Neural progenitor cell (in vitro differentiated cells): ENCODE results near the gene THSD4. TPM values are rescaled to one million over a fixed set of nuclear protein-coding genes. Genes with fewer than 3 reads are reported as not detected.

ENCODE experiments used
- DNase-seq: peaks from one replicate; pipeline ENCODE4 v3.0.0-alpha.2; 2016; ENCODE audit warnings: low spot score
- H2AFZ ChIP-seq: fragments of 200-600 bp; sonication (generic); replicated peaks from 2 replicates; pipeline ENCODE4 v1.6.1; 2016; ENCODE audit warnings: antibody characterized with exemption
- H3F3A ChIP-seq: fragments of 200-600 bp; sonication (generic); 2 replicates; pipeline ENCODE4 v1.6.1; 2016; ENCODE audit warnings: antibody characterized with exemption, low read depth
- H3K27ac ChIP-seq: fragments of 200-600 bp; sonication (generic); 2 replicates; pipeline ENCODE4 v1.5.1; 2016; ENCODE audit warnings: mild to moderate bottlenecking
- H3K27me3 ChIP-seq: fragments of 200-600 bp; sonication (generic); 2 replicates; pipeline ENCODE4 v1.6.1; 2016; ENCODE audit warnings: mild to moderate bottlenecking, moderate library complexity
- H3K36me3 ChIP-seq: fragments of 200-600 bp; sonication (generic); 2 replicates; pipeline ENCODE4 v1.5.1; 2016
- H3K4me1 ChIP-seq: fragments of 200-600 bp; sonication (generic); 2 replicates; pipeline ENCODE4 v1.6.1; 2016; ENCODE audit warnings: mixed run types
- H3K4me2 ChIP-seq: fragments of 200-600 bp; sonication (generic); 2 replicates; pipeline ENCODE4 v1.6.1; 2016
- H3K4me3 ChIP-seq: fragments of 200-600 bp; sonication (generic); 2 replicates; pipeline ENCODE4 v1.5.1; 2016
- H3K79me2 ChIP-seq: fragments of 200-600 bp; sonication (generic); 2 replicates; pipeline ENCODE4 v1.6.1; 2016; ENCODE audit warnings: low read depth
- H3K9ac ChIP-seq: fragments of 200-600 bp; sonication (generic); 2 replicates; pipeline ENCODE4 v1.6.1; 2016
- H3K9me3 ChIP-seq: fragments of 200-600 bp; sonication (generic); 2 replicates; pipeline ENCODE4 v1.5.1; 2016; ENCODE audit warnings: low read depth
- H4K20me1 ChIP-seq: fragments of 200-600 bp; sonication (generic); 2 replicates; pipeline ENCODE4 v1.6.1; 2016; ENCODE audit warnings: low read depth
- H3K27ac Mint-ChIP-seq: 3 replicates; pipeline ENCODE4 v1.8.0; 2021; ENCODE audit warnings: mixed read lengths
- H3K27me3 Mint-ChIP-seq: 2 replicates; pipeline ENCODE4 v1.8.0; 2022; ENCODE audit warnings: low read depth, mild to moderate bottlenecking, inconsistent platforms, moderate library complexity, mixed read lengths; ENCODE audit not compliant: insufficient read depth
- H3K36me3 Mint-ChIP-seq: 3 replicates; pipeline ENCODE4 v1.8.0; 2021; ENCODE audit warnings: mixed read lengths
- H3K4me1 Mint-ChIP-seq: 3 replicates; pipeline ENCODE4 v1.8.0; 2021; ENCODE audit warnings: mixed read lengths
- H3K4me3 Mint-ChIP-seq: 3 replicates; pipeline ENCODE4 v1.8.0; 2021; ENCODE audit warnings: mild to moderate bottlenecking, moderate library complexity, mixed read lengths
- H3K9me3 Mint-ChIP-seq: 3 replicates; pipeline ENCODE4 v1.8.0; 2020; ENCODE audit warnings: mixed read lengths
- EZH2 ChIP-seq: fragments of 200-600 bp; sonication (generic); IDR thresholded peaks from 2 replicates; pipeline ENCODE4 v1.6.1; 2017; ENCODE audit warnings: antibody characterized with exemption, mild to moderate bottlenecking, moderate library complexity
- EZH2phosphoT487 ChIP-seq: fragments of 200-600 bp; sonication (generic); IDR thresholded peaks from 2 replicates; pipeline ENCODE4 v1.6.1; 2017; ENCODE audit warnings: antibody characterized with exemption
- total RNA-seq: library from RNA; depleted of rRNA; stranded (reverse); fragments of >200 nt; gene quantifications from 2 replicates; pipeline ENCODE4 v1.2.3, GENCODE V29; 2015; ENCODE audit warnings: low replicate concordance
- TF ChIP-seq, protein P1 (sequence below): fragments of 200-600 bp; sonication (generic); IDR thresholded peaks from 2 replicates; pipeline ENCODE4 v1.5.1; 2017; ENCODE audit warnings: antibody characterized with exemption, mild to moderate bottlenecking

Gene THSD4
- total RNA-seq, 1 donor from 2014 or later = 2.4 TPM

GRCh38 chr15:71630475-71630809 is 515.2 kb downstream of the THSD4 start:
- H3K4me2 ChIP-seq = no peak overlapping the region
- no peak overlapping the region for H3K4me3 ChIP-seq
- no peaks in the 10 kb centered on the region for H3F3A ChIP-seq
- H3K9me3 Mint-ChIP-seq = no peaks in the 10 kb centered on the region
- H3K36me3 ChIP-seq = no peaks in the 10 kb centered on the region
- no peaks in the 10 kb centered on the region for H4K20me1 ChIP-seq
- H3K4me3 Mint-ChIP-seq = no peak overlapping the region
- H3K36me3 Mint-ChIP-seq = no peaks in the 10 kb centered on the region
- no peaks in the 10 kb centered on the region for H3K9me3 ChIP-seq
- H3K79me2 ChIP-seq = no peaks in the 10 kb centered on the region
- H3K27me3 Mint-ChIP-seq = no peaks in the 10 kb centered on the region
- H2AFZ ChIP-seq = no peak overlapping the region
- peak overlapping the region; percentile 34 for H3K27ac Mint-ChIP-seq
- no peak overlapping the region for H3K27ac ChIP-seq
- H3K4me1 Mint-ChIP-seq = peaks cover 42% of the 10 kb centered on the region
- peaks cover 11% of the 10 kb centered on the region for H3K4me1 ChIP-seq
- no peak for DNase-seq
- H3K9ac ChIP-seq = no peak overlapping the region
- peaks cover 14% of the 10 kb centered on the region for H3K27me3 ChIP-seq
- TF ChIP-seq EZH2 (no peak), EZH2phosphoT487 (no peak)
- TF ChIP-seq, protein P1, sequence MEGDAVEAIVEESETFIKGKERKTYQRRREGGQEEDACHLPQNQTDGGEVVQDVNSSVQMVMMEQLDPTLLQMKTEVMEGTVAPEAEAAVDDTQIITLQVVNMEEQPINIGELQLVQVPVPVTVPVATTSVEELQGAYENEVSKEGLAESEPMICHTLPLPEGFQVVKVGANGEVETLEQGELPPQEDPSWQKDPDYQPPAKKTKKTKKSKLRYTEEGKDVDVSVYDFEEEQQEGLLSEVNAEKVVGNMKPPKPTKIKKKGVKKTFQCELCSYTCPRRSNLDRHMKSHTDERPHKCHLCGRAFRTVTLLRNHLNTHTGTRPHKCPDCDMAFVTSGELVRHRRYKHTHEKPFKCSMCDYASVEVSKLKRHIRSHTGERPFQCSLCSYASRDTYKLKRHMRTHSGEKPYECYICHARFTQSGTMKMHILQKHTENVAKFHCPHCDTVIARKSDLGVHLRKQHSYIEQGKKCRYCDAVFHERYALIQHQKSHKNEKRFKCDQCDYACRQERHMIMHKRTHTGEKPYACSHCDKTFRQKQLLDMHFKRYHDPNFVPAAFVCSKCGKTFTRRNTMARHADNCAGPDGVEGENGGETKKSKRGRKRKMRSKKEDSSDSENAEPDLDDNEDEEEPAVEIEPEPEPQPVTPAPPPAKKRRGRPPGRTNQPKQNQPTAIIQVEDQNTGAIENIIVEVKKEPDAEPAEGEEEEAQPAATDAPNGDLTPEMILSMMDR = no peak

DNA sequence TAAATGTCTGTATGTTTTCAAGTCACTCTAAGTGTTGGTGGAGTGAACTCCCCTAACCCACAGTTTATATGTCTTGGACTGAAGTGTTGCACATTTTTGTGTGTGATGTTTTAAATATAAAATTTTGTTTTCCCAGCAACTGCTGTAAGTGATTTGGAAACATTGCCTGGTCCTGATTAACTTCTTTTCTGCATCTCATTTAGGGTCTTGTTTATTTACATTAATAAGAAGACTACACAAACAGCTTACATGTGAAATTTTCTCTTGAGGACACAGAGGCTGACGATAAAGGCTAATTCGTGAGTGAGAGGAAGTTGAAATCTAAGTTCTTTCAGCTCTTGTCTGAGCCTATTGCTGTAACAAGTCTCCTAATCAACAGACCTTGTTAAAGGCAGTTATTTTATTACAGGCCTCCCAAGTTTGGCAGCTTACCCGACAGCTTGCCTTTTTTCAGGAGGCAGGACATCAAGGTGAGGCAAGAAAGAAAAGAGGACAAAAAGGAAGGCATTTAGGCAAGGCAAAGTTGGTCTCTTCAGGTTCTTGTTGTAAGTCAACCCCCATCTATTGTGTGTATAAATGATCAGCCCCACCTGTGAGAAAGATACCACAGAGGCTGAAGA is 517.4 kb downstream of the THSD4 start:
- no peaks in the 10 kb centered on the region for H3K36me3 ChIP-seq
- H3K4me3 Mint-ChIP-seq = no peak overlapping the region
- H3F3A ChIP-seq = no peaks in the 10 kb centered on the region
- DNase-seq = no peak
- H3K9me3 ChIP-seq = no peaks in the 10 kb centered on the region
- no peak overlapping the region for H2AFZ ChIP-seq
- no peak overlapping the region for H3K27ac Mint-ChIP-seq
- peaks cover 14% of the 10 kb centered on the region for H3K27me3 ChIP-seq
- H3K79me2 ChIP-seq = no peaks in the 10 kb centered on the region
- H3K4me3 ChIP-seq = no peak overlapping the region
- no peak overlapping the region for H3K9ac ChIP-seq
- H3K4me1 Mint-ChIP-seq = peaks cover 46% of the 10 kb centered on the region
- H3K9me3 Mint-ChIP-seq = no peaks in the 10 kb centered on the region
- no peaks in the 10 kb centered on the region for H4K20me1 ChIP-seq
- peaks cover 11% of the 10 kb centered on the region for H3K4me1 ChIP-seq
- no peak overlapping the region for H3K27ac ChIP-seq
- H3K27me3 Mint-ChIP-seq = peaks cover 2% of the 10 kb centered on the region
- H3K4me2 ChIP-seq = no peak overlapping the region
- TF ChIP-seq, protein P1 = no peak
- no peak for TF ChIP-seq EZH2phosphoT487
- H3K36me3 Mint-ChIP-seq = no peaks in the 10 kb centered on the region

GRCh38 chr15:71634820-71635560 is 519.7 kb downstream of the THSD4 start:
- H4K20me1 ChIP-seq = no peaks in the 10 kb centered on the region
- H2AFZ ChIP-seq = no peak overlapping the region
- peak overlapping the region; percentile 10 for H3K4me2 ChIP-seq
- Mint-ChIP-seq H3K9me3 (no peaks in the 10 kb centered on the region), H3K36me3 (no peaks in the 10 kb centered on the region), H3K4me3 (no peak overlapping the region), H3K27me3 (peaks cover 2% of the 10 kb centered on the region), H3K4me1 (peaks cover 32% of the 10 kb centered on the region), H3K27ac (peak overlapping the region; percentile 88)
- H3K79me2 ChIP-seq = no peaks in the 10 kb centered on the region
- H3K27me3 ChIP-seq = peaks cover 6% of the 10 kb centered on the region
- H3F3A ChIP-seq = no peaks in the 10 kb centered on the region
- no peaks in the 10 kb centered on the region for H3K36me3 ChIP-seq
- H3K27ac ChIP-seq = no peak overlapping the region
- H3K4me1 ChIP-seq = peaks cover 11% of the 10 kb centered on the region
- H3K4me3 ChIP-seq = no peak overlapping the region
- DNase-seq = peak; percentile 58
- no peak overlapping the region for H3K9ac ChIP-seq
- TF ChIP-seq EZH2 (no peak), EZH2phosphoT487 (no peak)
- TF ChIP-seq, protein P1 = no peak
- H3K9me3 ChIP-seq = no peaks in the 10 kb centered on the region
